Astrocyte of the spinal cord (primary cell): Measurements from ENCODE around the gene CTIF.

Source experiments
- DNase-seq: peaks from one replicate; pipeline ENCODE4 v3.0.0; 2011; ENCODE audit warnings: low read depth, low spot score
- H3K4me3 ChIP-seq: 2 replicates; pipeline ENCODE4 v1.5.1; 2011; ENCODE audit warnings: low read depth, mild to moderate bottlenecking, low read length, moderate library complexity
- CTCF ChIP-seq: IDR thresholded peaks from 2 replicates; pipeline ENCODE4 v1.5.1; 2012; ENCODE audit warnings: low read depth, mild to moderate bottlenecking, low read length, inconsistent platforms
- in situ Hi-C: cut with HindIII; loops from 2 replicates; pipeline ENCODE4 v1.10.0; 2017; ENCODE audit warnings: low sequenced_read_pairs

CTIF gene

GRCh38 chr18:48899558-48900174 lies 360.8 kb downstream of the CTIF start:
- no peak for TF ChIP-seq CTCF
- H3K4me3 ChIP-seq, result no peak overlapping the region
- no peak for DNase-seq
- in situ Hi-C loops, result no loop called here

- in situ Hi-C loops, result no loop called here
- H3K4me3 ChIP-seq, result no peak overlapping the region
- no peak for TF ChIP-seq CTCF
- DNase-seq, result no peak
Observed at GRCh38 chr18:48900469-48900868, 361.6 kb downstream of the CTIF start.

GRCh38 chr18:48901145-48902022 lies 362.6 kb downstream of the CTIF start:
- H3K4me3 ChIP-seq, result no peak overlapping the region
- in situ Hi-C loops, result no loop called here
- no peak for TF ChIP-seq CTCF
- no peak for DNase-seq

- in situ Hi-C loops, result no loop called here
- peak; percentile 96 for DNase-seq
- TF ChIP-seq CTCF, result no peak
- no peak overlapping the region for H3K4me3 ChIP-seq
Observed at GRCh38 chr18:48902023-48902855, 363.4 kb downstream of the CTIF start.

GRCh38 chr18:48902856-48903601 lies 364.2 kb downstream of the CTIF start:
- no peak overlapping the region for H3K4me3 ChIP-seq
- in situ Hi-C loops, result no loop called here
- DNase-seq, result peak; percentile 92
- TF ChIP-seq CTCF, result no peak

- H3K4me3 ChIP-seq, result no peak overlapping the region
- DNase-seq, result no peak
- in situ Hi-C loops, result no loop called here
- no peak for TF ChIP-seq CTCF
Observed at GRCh38 chr18:48904091-48904490, 365.3 kb downstream of the CTIF start.
